Measurements from ENCODE around the gene IL10. TPM values are rescaled to one million over a fixed set of nuclear protein-coding genes. Genes with fewer than 3 reads are reported as not detected.

IL10 gene
- not detected in 2 replicates for total RNA-seq (2014; rRNA removed; shearing (Covaris generic); ENCODE audit: low replicate concordance)

GRCh38 chr1:206772243-206772937, at the start of gene IL10:
TSS of gene IL10 (minus strand) at chr1:206772494. CDS start at chr1:206772435, 59 bp downstream.
- Histone ChIP-seq H3K27me3 (peaks cover 6% of the 10 kb centered on the region), H3K4me3 (no peak within 1 kb of the TSS), H3K36me3 (no peaks in the 10 kb centered on the region), H3K9me3 (no peaks in the 10 kb centered on the region)
- no peak for DNase-seq

- no peaks in the 10 kb centered on the region for H3K27me3 ChIP-seq
- no peak for DNase-seq
- no peaks in the 10 kb centered on the region for H3K36me3 ChIP-seq
- no peak overlapping the region for H3K4me3 ChIP-seq
- H3K9me3 ChIP-seq: no peaks in the 10 kb centered on the region
These were observed 49.2 kb upstream of the IL10 start for GRCh38 chr1:206821493-206821892.

- Histone ChIP-seq H3K9me3 (peaks cover 9% of the 10 kb centered on the region), H3K4me3 (no peak overlapping the region), H3K27me3 (no peaks in the 10 kb centered on the region), H3K36me3 (no peaks in the 10 kb centered on the region)
- no peak for DNase-seq
These were observed 44.3 kb upstream of the IL10 start for GRCh38 chr1:206816390-206817287.

- H3K4me3 ChIP-seq: no peak overlapping the region
- H3K27me3 ChIP-seq: no peaks in the 10 kb centered on the region
- no peaks in the 10 kb centered on the region for H3K36me3 ChIP-seq
- H3K9me3 ChIP-seq: peaks cover 14% of the 10 kb centered on the region
- peak; percentile 72 for DNase-seq
These were observed 42.5 kb upstream of the IL10 start for GRCh38 chr1:206814716-206815341.

- H3K4me3 ChIP-seq: no peak overlapping the region
- no peaks in the 10 kb centered on the region for H3K36me3 ChIP-seq
- H3K27me3 ChIP-seq: no peaks in the 10 kb centered on the region
- peaks cover 14% of the 10 kb centered on the region for H3K9me3 ChIP-seq
- no peak for DNase-seq
These were observed 40.2 kb upstream of the IL10 start for GRCh38 chr1:206812471-206812870.

GRCh38 chr1:206809504-206810084, 37.3 kb upstream of the IL10 start:
- H3K4me3 ChIP-seq: no peak overlapping the region
- H3K9me3 ChIP-seq: peaks cover 14% of the 10 kb centered on the region
- H3K27me3 ChIP-seq: peaks cover 10% of the 10 kb centered on the region
- no peaks in the 10 kb centered on the region for H3K36me3 ChIP-seq
- DNase-seq: peak; percentile 21

- DNase-seq: no peak
- no peaks in the 10 kb centered on the region for H3K36me3 ChIP-seq
- no peak overlapping the region for H3K4me3 ChIP-seq
- H3K27me3 ChIP-seq: peaks cover 10% of the 10 kb centered on the region
- H3K9me3 ChIP-seq: peaks cover 13% of the 10 kb centered on the region
These were observed 36.3 kb upstream of the IL10 start for GRCh38 chr1:206808615-206809014.

GRCh38 chr1:206805357-206805756, 33.1 kb upstream of the IL10 start:
- no peak for DNase-seq
- H3K4me3 ChIP-seq: no peak overlapping the region
- H3K36me3 ChIP-seq: no peaks in the 10 kb centered on the region
- H3K27me3 ChIP-seq: peaks cover 10% of the 10 kb centered on the region
- H3K9me3 ChIP-seq: no peaks in the 10 kb centered on the region; the same call in 1 of the 2 replicates

- DNase-seq: no peak
- Histone ChIP-seq H3K27me3 (peaks cover 10% of the 10 kb centered on the region), H3K36me3 (no peaks in the 10 kb centered on the region), H3K4me3 (no peak overlapping the region), H3K9me3 (no peaks in the 10 kb centered on the region)
These were observed 32.0 kb upstream of the IL10 start for GRCh38 chr1:206804156-206804737.

- Histone ChIP-seq H3K4me3 (no peak overlapping the region), H3K36me3 (no peaks in the 10 kb centered on the region), H3K27me3 (peaks cover 10% of the 10 kb centered on the region), H3K9me3 (no peaks in the 10 kb centered on the region)
- DNase-seq: no peak
These were observed 31.0 kb upstream of the IL10 start for GRCh38 chr1:206803221-206803730.

- H3K36me3 ChIP-seq: no peaks in the 10 kb centered on the region
- peaks cover 10% of the 10 kb centered on the region for H3K27me3 ChIP-seq
- no peak overlapping the region for H3K4me3 ChIP-seq
- no peaks in the 10 kb centered on the region for H3K9me3 ChIP-seq
- no peak for DNase-seq
These were observed 30.1 kb upstream of the IL10 start for GRCh38 chr1:206802401-206802800.

GRCh38 chr1:206801467-206801866, 29.2 kb upstream of the IL10 start:
- Histone ChIP-seq H3K36me3 (no peaks in the 10 kb centered on the region), H3K4me3 (no peak overlapping the region), H3K27me3 (peaks cover 10% of the 10 kb centered on the region), H3K9me3 (no peaks in the 10 kb centered on the region)
- DNase-seq: no peak

- H3K4me3 ChIP-seq: no peak overlapping the region
- H3K9me3 ChIP-seq: no peaks in the 10 kb centered on the region
- peaks cover 10% of the 10 kb centered on the region for H3K27me3 ChIP-seq
- no peaks in the 10 kb centered on the region for H3K36me3 ChIP-seq
- DNase-seq: no peak
These were observed 28.6 kb upstream of the IL10 start for GRCh38 chr1:206800891-206801290.

GRCh38 chr1:206800411-206800810, 28.1 kb upstream of the IL10 start:
- Histone ChIP-seq H3K4me3 (no peak overlapping the region), H3K9me3 (no peaks in the 10 kb centered on the region), H3K27me3 (peaks cover 9% of the 10 kb centered on the region), H3K36me3 (no peaks in the 10 kb centered on the region)
- no peak for DNase-seq

- DNase-seq: no peak
- Histone ChIP-seq H3K4me3 (no peak overlapping the region), H3K9me3 (no peaks in the 10 kb centered on the region), H3K27me3 (no peaks in the 10 kb centered on the region; the same call in 1 of the 2 replicates), H3K36me3 (no peaks in the 10 kb centered on the region)
These were observed 27.0 kb upstream of the IL10 start for GRCh38 chr1:206799311-206799710.

- H3K4me3 ChIP-seq: no peak overlapping the region
- no peaks in the 10 kb centered on the region for H3K27me3 ChIP-seq
- H3K9me3 ChIP-seq: no peaks in the 10 kb centered on the region
- H3K36me3 ChIP-seq: no peaks in the 10 kb centered on the region
- DNase-seq: no peak
These were observed 26.2 kb upstream of the IL10 start for GRCh38 chr1:206798384-206798996.

Data from MG63 (cell line).